GM19452 (cell line): ENCODE measurements around the gene UPB1.
"Not testable (repeated sequence)": the region's sequence is repeated elsewhere in the genome, so short reads cannot be mapped to it uniquely, and the experiment has no call there.

Source experiments
- ATAC-seq: cut with Tn5 transposase; IDR thresholded peaks from one replicate; pipeline ENCODE4 v1.9.1; 2021; ENCODE audit not compliant: unreplicated experiment

Gene UPB1

DNA sequence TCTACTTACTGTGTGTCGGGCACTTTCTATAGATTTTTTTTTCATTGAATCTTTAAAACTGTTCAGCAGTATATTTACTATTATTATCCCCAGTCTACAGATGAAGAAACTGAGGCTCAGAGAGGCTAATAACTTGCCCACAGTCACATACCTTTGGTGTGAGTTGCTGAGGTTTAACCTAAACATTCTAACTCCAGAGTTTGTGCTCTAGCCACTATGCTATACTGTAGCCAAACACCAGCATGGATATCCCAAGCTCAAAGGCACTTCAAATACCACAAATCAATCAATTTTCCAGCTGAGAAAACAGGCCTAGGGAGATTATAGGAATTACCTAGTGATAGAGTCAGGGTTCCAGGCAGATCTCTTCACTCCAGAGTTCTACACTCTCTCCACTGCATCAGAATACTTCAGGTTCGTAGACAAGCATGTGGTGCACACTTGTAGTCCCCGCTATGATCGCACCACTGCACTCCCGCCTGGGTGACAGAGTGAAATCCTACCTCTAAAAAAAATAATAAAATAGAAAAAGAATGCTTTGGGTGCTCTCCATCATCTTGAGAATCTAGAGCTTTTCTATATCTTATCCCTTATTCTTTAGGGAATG is 20.4 kb upstream of the UPB1 start:
- ATAC-seq: no peak

DNA sequence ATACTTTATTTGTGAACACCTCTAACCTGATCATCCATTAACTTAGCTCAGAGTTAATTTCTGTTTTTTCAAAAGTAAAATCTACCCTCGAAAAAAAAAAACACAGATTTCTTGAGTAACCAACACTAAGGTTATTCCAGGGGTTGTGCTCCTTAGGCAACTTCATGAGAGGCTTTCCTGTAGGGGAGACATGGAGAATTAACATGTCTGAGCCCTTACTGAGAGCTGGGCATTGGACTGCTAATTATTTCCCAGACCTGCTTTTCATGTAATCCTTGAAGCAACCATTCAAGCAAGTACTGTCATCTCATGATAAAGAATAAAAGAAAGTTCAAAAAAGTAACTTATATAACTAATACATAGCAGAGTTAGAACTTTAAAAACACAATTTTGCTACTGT is 13.5 kb upstream of the UPB1 start:
- ATAC-seq: no peak

DNA sequence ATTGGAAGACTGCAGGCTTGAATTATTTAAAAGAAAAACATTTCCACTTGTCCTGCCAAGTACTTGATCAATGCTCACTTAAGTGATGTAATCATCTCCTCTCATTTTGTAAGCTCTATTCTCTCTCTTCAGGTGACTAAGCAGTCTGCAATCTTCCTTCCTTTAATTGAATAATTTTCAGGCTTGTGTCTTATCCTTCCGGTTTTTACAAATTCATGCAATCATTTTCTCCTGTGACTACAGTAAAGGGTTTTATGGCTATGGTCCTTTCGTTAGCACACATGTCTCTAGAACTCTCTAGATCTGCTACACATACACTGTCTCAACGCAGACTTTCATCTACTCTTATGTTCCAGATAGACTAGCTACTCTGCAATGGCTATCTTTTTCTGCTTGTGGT is 12.6 kb upstream of the UPB1 start:
- no peak for ATAC-seq

DNA sequence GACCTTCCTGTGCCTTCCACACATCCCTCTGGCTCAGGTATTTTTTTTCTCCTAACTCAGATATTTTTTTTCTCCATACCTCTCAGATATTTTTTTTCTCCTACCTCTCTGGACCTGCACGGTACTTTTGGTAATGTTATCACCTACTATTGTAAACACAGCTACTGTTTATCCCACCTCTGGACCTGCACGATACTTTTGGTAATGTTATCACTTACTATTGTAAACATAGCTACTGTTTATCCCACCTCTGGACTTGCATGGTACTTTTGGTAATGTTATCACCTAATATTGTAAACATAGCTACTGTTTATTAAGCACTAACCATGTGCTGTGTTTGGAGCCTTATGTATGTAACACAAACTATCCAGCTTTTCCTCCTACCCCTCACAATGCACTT is 12.1 kb upstream of the UPB1 start:
- ATAC-seq: no peak

DNA sequence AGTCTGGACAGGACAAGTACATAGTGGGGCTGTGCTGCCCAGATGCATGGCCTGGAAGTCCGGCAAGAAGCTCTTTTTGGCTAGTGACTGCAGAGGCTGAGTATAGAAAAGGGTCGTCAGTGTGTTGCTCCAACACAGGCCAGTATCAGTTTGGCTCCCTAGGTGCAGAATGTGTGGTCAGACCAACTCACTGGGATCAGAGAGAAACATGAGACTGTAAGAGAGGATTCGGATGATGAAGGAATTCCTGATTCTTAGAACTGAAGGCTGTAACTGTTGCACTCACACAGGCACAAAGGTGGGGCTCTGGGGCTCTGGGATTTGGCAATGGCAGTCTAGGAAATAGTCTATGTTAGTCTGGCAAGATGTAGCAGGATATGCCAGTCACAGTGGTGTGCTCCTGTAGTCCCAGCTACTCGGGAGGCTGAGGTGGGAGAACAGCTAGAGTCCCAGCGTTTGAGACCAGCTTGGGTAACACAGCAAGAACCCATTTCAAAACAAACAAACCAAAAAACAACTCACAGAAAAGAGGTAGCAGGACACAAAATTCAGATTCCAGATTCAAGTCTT is 11.1 kb upstream of the UPB1 start:
- no peak for ATAC-seq

DNA sequence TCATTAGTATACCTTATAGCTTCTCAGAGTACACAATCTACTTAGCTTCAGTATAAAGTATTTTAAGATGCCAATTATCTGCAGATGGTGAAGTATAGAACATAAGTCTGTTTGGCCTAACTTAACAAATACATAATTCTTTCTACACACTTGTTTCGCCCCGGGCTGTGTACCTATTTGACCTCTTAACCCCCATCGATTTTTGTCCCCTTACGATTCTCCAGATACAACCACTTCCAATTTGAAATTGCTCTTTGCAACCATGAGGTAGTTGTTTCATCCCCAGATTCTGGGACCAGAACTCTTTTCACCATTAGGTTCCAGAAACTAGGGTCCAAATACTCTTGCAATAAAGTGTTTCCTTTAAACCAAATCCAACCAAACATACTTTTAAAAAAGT is 10.0 kb upstream of the UPB1 start:
- ATAC-seq: no peak

DNA sequence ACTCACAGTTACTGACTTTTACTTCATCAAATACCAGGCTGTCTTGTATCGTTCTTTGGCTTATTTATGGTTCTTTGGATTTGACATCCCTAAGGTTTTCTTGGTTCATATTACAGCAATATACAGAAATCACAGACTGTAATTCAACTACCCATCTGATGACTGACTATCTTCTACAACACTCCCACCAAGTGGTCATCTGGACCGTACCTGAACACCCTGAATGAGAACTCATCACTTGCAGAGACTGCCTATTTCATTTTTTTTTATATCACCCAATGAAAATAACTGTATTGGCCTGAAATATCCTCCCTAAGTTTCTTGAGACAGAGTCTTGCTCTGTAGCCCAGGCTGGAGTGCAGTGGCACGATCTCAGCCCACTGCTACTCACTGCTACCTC is 9.5 kb upstream of the UPB1 start:
- ATAC-seq: no peak

DNA sequence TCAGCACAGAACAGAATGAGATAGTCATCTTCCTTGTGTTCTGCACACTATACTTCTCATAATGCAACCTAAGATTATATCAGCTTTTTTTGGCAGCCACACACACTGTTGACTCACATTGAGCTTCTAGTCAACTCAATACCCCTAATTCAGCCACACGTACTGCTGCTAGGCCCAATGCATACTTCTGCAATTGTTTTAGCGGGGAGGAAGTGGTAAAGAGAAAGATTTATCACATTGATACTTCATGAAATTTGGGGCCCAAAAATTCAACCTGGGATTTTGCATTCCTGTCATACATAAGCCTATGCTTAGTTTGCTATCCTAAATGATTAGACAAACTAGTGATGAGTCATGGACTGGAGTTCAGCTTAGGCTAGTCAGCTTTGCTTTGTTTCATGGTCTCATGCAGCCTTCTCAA is 8.6 kb upstream of the UPB1 start:
- ATAC-seq: no peak

DNA sequence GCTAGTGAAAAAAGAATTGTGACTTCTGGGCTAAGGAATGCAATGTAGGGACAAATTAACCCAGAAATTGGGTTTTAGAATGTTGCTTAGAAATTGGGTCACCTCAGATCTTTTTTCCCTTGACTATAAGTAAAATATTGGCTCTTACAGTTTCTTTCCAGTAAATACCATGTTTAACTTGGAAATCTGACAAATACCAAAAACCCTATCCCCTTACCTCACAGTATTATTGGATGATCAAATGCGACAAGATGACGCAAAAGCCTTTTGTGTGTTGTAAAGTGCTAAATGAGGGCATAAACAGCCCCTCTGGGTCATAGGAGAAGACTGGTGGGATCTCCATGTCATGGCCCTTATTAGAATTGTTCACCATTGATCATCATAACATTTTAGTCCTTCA is 6.1 kb upstream of the UPB1 start:
- ATAC-seq: no peak

DNA sequence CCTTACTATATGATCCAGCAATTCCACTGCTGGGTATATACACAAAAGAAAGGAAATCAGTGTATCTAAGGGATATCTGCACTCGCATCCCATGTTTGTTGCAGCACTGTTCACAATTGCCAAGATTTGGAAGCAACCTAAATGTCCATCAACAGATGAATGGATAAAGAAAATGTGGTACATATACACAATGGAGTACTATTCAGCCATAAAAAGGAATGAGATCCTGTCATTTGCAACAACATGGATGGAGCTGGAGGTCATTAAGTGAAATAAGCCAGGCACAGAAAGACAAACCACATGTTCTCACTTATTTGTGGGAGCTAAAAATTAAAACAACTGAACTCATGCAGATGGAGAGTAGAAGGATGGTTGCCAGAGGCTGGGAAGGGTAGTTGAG is 5.7 kb upstream of the UPB1 start:
- ATAC-seq: not testable (repeated sequence)

DNA sequence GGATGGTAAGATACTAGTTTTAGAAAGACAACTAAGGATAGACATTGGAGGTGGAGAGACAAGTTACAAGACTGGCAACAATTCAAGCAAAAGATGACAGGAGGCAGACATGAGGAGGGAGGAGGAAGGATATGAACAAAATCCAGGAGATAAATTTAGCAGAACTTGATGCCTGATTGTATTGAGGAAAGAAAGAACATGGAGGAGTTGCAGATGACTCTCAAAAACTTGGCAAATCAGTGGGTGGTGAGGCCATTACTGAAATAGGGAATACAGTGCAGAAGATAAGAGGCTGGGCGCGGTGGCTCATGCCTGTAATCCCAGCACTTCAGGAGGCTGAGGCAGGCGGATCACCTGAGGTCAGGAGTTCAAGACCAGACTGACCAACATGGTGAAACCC is 2.7 kb upstream of the UPB1 start:
- ATAC-seq: no peak

DNA sequence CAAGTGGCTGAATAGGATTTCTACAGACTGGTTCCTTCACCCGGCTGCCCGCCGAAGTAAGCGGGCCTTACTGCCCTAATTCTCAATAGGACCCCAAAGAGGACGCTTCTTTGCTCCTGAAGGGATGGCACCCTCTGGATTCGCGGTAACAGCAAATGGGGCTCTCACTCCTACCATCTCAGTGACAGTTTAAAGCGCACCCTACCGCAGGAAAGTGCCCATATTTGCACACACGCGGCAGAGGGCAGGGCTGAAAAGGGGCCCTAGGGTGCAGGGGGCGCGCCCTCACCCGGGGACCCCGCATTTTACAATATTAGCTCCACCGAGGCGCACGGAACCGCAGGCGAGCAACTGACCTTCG is 985 bp upstream of the UPB1 start:
- ATAC-seq: no peak

DNA sequence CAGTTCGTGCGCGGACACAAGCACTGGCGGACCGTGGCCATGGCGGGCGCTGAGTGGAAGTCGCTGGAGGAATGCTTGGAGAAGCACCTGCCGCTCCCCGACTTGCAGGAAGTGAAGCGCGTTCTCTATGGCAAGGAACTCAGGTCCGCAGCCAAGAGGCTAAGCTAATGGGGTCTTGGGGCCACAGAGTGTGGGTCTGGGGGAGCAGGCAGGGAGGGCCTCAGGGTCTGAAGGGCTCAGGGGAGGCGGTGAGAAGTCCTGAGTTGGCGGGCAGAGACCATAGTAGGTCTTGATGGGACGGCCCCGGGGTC is 188 bp downstream of the UPB1 start:
- no peak for ATAC-seq

DNA sequence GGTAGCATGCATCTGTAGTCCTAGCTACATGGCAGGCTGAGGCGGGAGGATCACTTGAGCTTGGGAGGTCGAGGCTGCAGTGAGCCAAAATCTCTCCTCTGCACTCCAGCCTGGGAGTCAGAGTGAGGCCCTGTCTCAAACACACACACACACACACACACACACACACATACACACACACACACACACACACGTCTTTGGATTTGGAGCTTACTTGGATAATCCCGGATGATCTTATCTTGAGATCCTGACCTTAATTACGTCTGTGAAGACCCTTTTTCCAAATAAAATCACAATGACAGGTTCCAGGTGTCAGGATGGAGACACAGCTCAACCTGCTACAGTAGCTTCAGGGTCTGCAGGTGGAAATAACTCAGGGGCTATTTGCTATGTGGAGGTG is 1.1 kb downstream of the UPB1 start:
- ATAC-seq: no peak

DNA sequence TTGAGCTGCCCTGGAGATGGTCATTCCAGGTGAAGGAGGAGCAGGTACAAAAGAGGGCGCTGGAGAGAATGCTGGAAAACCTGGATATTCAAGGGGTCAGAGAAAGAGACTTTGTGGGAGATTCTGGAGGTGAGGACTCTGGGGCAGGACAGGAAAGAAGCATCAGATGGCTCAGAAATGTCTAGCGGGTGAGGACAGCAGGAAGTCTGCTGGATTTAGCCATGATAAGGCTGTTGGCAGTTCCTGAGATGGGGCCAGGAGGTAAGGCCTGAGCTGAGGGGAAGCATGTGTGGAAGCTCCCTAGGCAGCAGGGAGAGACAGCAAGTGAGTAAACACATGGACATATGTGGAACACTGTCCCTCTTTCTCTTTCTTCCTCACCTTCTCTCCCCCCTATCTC is 1.5 kb downstream of the UPB1 start:
- no peak for ATAC-seq

DNA sequence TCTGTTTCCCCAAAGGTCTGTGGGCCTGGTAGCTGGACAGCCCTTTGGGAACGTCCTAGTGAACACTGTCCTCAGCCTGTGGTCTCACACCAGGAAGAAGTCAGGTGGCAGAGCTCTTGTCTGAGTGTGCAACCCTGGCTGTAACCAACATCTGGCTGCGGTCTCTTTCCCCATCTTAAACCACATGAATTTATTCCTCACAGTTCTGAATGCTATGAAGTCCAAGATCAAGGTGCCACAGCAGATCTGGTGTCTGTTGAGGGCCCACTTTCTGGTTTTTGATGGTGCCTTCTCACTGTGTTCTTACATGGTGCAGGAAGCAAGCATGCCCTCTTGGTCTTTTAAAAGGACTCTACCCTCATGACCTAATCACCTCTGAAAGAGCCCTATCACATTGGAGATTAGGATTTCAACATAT is 2.7 kb downstream of the UPB1 start:
- ATAC-seq: no peak

DNA sequence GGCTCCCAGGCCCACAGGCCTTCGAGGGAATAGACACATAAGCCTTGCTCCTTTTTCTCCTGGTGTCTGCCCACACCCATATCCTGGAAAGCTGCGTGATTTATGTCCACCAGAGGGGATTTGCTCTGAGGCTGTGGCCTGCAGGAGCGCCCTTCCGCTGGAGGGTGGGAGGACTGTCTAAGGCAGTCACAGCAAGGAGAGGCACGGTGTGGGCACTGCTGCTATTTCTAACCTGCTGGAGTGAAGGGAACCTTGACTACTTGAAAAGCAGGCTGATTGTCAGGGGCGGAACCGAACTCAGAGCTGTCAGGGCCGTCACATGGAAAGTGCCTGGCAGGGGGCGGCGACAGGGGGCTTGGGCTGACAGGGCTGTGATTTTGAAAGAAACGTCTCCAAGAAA is 3.7 kb downstream of the UPB1 start:
- no peak for ATAC-seq

DNA sequence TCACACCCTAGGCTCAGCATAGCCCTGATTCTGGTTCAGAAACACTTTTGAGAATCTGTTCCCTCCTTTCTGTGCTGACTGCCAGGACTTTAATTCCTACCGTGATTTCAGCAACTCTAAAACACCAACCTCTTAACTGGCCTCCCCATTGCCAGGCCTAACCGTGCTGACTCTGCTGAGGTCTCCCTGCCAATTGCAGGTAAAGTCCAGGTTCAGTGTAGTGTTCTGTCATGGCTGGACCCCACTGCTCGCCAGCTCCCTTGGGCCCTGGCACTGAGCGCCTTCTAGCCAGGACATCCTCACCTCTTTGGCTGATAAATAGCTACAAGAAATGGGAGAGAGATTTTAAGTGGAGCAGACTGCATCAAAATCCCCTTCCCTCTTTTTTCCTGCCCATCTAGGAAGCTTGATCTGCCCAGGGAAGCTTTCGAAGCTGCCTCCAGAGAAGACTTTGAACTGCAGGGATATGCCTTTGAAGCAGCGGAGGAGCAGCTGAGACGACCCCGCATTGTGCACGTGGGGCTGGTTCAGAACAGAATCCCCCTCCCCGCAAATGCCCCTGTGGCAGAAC is 4.7 kb downstream of the UPB1 start:
- no peak for ATAC-seq

DNA sequence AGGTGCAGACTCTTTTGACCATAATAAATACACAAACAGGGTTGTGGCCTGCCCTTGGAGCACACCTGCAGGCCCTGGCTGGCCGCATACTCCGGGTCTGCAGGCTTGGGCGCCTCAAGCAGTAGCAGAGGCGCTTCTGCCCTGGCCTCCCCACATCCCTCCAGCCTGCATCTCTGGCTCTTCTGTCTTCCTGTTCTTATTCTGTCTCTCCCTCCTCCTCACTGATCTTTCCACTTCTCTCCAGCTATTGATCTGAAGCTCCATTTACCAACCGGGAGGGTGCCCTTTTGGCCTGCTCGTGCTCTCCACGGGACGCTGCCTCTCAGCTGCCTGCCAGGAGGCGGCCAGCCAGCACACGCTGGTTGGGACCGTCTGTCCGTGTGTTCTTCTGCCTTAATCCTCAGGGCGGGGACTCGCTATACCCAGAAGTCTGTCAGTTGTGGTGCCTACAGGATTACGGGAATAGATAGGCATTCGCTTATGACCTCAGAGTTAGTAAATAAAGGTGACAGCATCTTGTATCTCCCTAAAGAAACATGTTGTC is 5.2 kb downstream of the UPB1 start:
- ATAC-seq: no peak

DNA sequence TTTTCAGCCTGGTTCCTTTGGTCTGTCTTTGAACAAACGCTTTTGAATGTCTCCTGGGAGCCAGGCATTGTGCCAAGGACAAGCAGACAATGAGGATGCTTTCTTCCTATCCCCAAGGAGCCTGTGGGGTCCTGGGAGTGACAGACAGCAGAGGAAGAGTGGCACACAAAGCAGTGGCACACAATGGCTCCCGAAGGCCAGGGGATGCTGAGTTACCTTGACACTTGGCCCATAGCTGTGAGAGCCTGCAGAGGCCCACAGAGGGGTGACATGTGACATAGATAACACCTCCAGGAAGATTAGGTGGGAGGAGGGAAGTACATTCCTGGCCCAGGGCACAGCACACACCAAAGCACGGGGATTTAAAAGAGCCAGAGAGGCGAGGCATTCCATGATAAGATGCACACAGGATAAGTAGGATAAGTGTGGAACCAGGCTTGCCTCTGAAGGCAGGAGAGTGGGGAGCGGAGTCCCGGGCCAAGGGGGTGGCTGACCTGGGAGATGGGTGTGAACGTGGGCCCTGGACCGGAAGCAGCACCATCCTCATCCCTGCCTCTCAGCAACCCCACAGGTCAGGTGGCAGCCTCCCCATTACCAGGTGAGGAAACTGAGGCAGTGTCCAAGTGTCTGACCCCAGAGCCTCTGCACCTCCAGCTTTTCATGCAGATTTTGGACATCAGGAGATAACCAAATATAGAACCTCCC is 6.3 kb downstream of the UPB1 start:
- no peak for ATAC-seq

DNA sequence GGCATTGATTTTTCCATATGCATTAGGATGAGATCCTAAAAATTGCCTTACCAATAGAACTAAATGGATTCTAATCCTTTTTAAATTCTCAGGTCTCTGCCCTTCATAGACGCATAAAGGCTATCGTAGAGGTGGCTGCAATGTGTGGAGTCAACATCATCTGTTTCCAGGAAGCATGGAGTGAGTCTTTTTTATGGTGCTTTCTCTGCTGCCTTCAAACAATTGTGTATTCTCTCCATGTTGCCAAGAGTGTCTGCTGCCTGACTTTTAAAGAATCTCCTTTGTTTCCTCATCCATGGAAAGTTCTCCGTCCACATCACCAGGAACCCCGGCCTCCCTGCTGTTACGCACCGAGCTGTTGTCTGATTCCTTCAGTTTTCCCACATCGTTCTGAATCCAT is 6.9 kb downstream of the UPB1 start:
- no peak for ATAC-seq

DNA sequence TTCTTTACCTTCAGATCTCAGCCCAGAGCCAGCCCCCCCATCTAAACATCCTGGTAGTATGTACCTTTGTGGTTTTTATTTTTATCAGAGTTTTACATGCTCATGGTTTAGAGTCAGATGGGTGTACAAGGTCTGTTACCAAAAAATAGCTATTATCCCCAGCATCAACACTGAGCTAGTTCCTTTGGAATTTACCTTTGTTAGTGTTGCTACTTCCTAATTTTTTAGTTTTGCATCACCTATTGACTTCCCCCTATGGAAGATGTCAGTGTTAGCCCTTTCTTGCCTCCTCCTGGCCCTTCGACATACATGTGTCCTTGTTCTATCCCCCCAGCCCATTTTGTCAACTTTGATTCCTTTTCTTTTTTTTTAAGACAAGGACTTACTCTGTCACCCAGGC is 7.4 kb downstream of the UPB1 start:
- ATAC-seq: no peak
